PC-3 (cell line): ENCODE results near the gene ZNF559. TPM values are rescaled to one million over a fixed set of nuclear protein-coding genes. Genes with fewer than 3 reads are reported as not detected.

Experiments used
- ATAC-seq: fragments of 200-7000 bp; cut with Tn5 transposase; 2 replicates; pipeline ENCODE4 v1.9.1; 2020; ENCODE audit warnings: mild to moderate bottlenecking, moderate library complexity
- BruUV-seq: library from RNA; stranded (reverse); fragments of 400-500 nt; replicated peaks from 2 replicates; lab custom pipeline; 2021; lab: Mats Ljungman, UMichigan
- CTCF ChIA-PET: fragments of 300-600 bp; sonication (Branson Sonifier 250); formaldehyde crosslinking; loops from one replicate; lab custom pipeline; 2022; ENCODE audit warnings: antibody characterized with exemption; lab: Charles Lee
- POLR2A ChIA-PET: fragments of 300-600 bp; sonication (Branson Sonifier 250); formaldehyde crosslinking; loops from one replicate; lab custom pipeline; 2022; ENCODE audit warnings: antibody characterized with exemption; ENCODE audit not compliant: unreplicated experiment; lab: Charles Lee
- DNase-seq: peaks from one replicate; pipeline ENCODE4 v3.0.0-alpha.2; 2015
- H2AFZ ChIP-seq: fragments of 300-600 bp; sonication (generic); 2 replicates; pipeline ENCODE4 v1.6.0; 2016; ENCODE audit warnings: antibody characterized with exemption, low read length
- H3F3A ChIP-seq: fragments of 300-600 bp; sonication (generic); one replicate; pipeline ENCODE4 v1.6.0; 2017; ENCODE audit warnings: antibody characterized with exemption, low read length, control low read depth, mild to moderate bottlenecking; ENCODE audit not compliant: unreplicated experiment
- H3K27ac ChIP-seq: fragments of 300-600 bp; sonication (generic); 2 replicates; pipeline ENCODE4 v1.5.1; 2016; ENCODE audit warnings: mild to moderate bottlenecking, low read length
- H3K27me3 ChIP-seq: fragments of 300-600 bp; sonication (generic); 2 replicates; pipeline ENCODE4 v1.6.1; 2016; ENCODE audit warnings: low read length, mixed read lengths
- H3K36me3 ChIP-seq: fragments of 300-600 bp; sonication (generic); 2 replicates; pipeline ENCODE4 v1.6.1; 2016; ENCODE audit warnings: low read depth, mixed run types, low read length, mixed read lengths
- H3K4me1 ChIP-seq: fragments of 300-600 bp; sonication (generic); 2 replicates; pipeline ENCODE4 v1.5.1; 2016; ENCODE audit warnings: low read length; ENCODE audit not compliant: insufficient read depth
- H3K4me2 ChIP-seq: fragments of 300-600 bp; sonication (generic); 2 replicates; pipeline ENCODE4 v1.6.0; 2016; ENCODE audit warnings: low read length
- H3K4me3 ChIP-seq: fragments of 300-600 bp; sonication (generic); 2 replicates; pipeline ENCODE4 v1.5.1; 2016; ENCODE audit warnings: mild to moderate bottlenecking, low read length, mixed read lengths
- H3K79me2 ChIP-seq: fragments of 300-600 bp; sonication (generic); 2 replicates; pipeline ENCODE4 v1.6.1; 2017; ENCODE audit warnings: low read length, mixed read lengths
- H3K9ac ChIP-seq: fragments of 300-600 bp; sonication (generic); 2 replicates; pipeline ENCODE4 v1.6.0; 2016; ENCODE audit warnings: mild to moderate bottlenecking, low read length
- H3K9me2 ChIP-seq: fragments of 300-600 bp; sonication (generic); replicated peaks from 2 replicates; pipeline ENCODE4 v1.6.1; 2016; ENCODE audit warnings: mixed run types, low read length, mixed read lengths
- H3K9me3 ChIP-seq: fragments of 300-600 bp; sonication (generic); 2 replicates; pipeline ENCODE4 v1.6.1; 2016; ENCODE audit warnings: low read length, mixed read lengths
- H4K20me1 ChIP-seq: fragments of 300-600 bp; sonication (generic); 2 replicates; pipeline ENCODE4 v1.6.1; 2016; ENCODE audit warnings: low read length, mixed read lengths
- EZH2 ChIP-seq: fragments of 300-600 bp; sonication (generic); IDR thresholded peaks from one replicate; pipeline ENCODE4 v1.6.1; 2017; ENCODE audit warnings: antibody characterized with exemption, mild to moderate bottlenecking, low read length; ENCODE audit not compliant: unreplicated experiment
- EZH2phosphoT487 ChIP-seq: fragments of 300-600 bp; sonication (generic); IDR thresholded peaks from 2 replicates; pipeline ENCODE4 v1.6.1; 2018; ENCODE audit warnings: mild to moderate bottlenecking, antibody characterized with exemption, low read length, borderline replicate concordance
- intact Hi-C: fragments of 100-400 bp; cut with micrococcal nuclease; formaldehyde crosslinking; loops from 2 replicates; pipeline ENCODE4 v1.9.0; 2023
- total RNA-seq: library from RNA; depleted of rRNA; stranded (reverse); fragments of >200 nt; gene quantifications from 2 replicates; pipeline ENCODE4 v1.2.3, GENCODE V29; 2014
- TF ChIP-seq, protein P1 (sequence below): fragments of 300-600 bp; sonication (generic); conservative IDR thresholded peaks from 2 replicates; pipeline ENCODE4 v1.5.1; 2017; ENCODE audit warnings: antibody characterized with exemption, low read depth, mild to moderate bottlenecking, low read length

Gene ZNF559
- total RNA-seq, 1 experiment from 2014 or later = 13.1 TPM

DNA sequence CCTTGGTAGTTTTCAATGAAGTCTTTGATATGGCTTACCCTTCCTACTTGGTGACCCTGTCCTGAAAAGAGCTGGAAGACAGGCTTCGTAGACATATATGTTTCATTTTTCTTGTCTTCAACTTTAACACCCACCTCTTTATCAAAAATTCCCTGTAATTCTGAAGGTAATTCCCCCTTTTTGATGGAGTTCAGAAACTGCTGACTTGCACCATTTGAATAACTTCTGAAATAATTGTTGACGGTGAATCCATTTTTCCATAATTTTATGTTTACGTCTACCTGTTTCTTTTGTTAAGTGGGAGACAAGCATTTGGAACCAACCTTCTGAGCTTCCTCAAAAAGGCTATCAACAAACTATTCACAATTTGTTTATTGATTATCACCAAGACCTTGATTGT, 24.3 kb downstream of the ZNF559 start:
- H3K27me3 ChIP-seq = no peaks in the 10 kb centered on the region
- no peak for DNase-seq
- H4K20me1 ChIP-seq = no peaks in the 10 kb centered on the region
- no peaks in the 10 kb centered on the region for H3K4me1 ChIP-seq
- H3K27ac ChIP-seq = no peak overlapping the region
- ChIA-PET POLR2A (no interaction called here), CTCF (no interaction called here)
- no peak overlapping the region for H2AFZ ChIP-seq
- no peak for ATAC-seq
- no peak overlapping the region for H3K4me3 ChIP-seq
- no peak overlapping the region for H3K4me2 ChIP-seq
- H3K36me3 ChIP-seq = peaks cover 63% of the 10 kb centered on the region
- no peak overlapping the region for H3K9ac ChIP-seq
- intact Hi-C loops = no loop called here
- H3F3A ChIP-seq = no peaks in the 10 kb centered on the region
- H3K9me3 ChIP-seq = peaks cover 70% of the 10 kb centered on the region
- H3K9me2 ChIP-seq = no peaks in the 10 kb centered on the region
- BruUV-seq = no TSS peak
- no peak for TF ChIP-seq EZH2
- TF ChIP-seq EZH2phosphoT487 = no peak
- TF ChIP-seq, protein P1, sequence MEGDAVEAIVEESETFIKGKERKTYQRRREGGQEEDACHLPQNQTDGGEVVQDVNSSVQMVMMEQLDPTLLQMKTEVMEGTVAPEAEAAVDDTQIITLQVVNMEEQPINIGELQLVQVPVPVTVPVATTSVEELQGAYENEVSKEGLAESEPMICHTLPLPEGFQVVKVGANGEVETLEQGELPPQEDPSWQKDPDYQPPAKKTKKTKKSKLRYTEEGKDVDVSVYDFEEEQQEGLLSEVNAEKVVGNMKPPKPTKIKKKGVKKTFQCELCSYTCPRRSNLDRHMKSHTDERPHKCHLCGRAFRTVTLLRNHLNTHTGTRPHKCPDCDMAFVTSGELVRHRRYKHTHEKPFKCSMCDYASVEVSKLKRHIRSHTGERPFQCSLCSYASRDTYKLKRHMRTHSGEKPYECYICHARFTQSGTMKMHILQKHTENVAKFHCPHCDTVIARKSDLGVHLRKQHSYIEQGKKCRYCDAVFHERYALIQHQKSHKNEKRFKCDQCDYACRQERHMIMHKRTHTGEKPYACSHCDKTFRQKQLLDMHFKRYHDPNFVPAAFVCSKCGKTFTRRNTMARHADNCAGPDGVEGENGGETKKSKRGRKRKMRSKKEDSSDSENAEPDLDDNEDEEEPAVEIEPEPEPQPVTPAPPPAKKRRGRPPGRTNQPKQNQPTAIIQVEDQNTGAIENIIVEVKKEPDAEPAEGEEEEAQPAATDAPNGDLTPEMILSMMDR = no peak
- no peaks in the 10 kb centered on the region for H3K79me2 ChIP-seq

DNA sequence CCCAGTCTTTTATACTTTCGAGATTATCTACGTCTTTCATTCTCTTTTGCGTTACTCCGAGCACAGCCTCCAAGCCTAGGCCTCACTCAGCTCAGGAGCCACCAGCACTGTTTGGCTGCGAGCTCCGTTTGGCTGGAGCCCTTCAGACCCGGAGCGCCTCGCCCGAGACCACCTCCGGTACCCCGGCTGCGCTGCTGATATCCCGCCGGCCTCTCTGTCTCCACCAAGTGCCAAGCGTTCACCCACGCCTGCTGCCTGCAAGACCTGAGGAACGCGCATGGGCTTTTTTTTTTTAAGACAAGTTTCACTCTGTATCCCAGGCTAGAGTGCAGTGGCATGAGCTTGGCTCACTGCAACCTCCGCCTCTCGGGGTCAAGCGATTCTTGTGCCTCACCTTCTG, 24.7 kb downstream of the ZNF559 start:
- Histone ChIP-seq H3K27me3 (no peaks in the 10 kb centered on the region), H3K4me3 (no peak overlapping the region), H3K9me2 (no peaks in the 10 kb centered on the region), H4K20me1 (no peaks in the 10 kb centered on the region), H3K36me3 (peaks cover 59% of the 10 kb centered on the region), H3K27ac (no peak overlapping the region), H3K9me3 (peaks cover 66% of the 10 kb centered on the region), H3F3A (no peaks in the 10 kb centered on the region), H3K9ac (no peak overlapping the region), H3K4me1 (no peaks in the 10 kb centered on the region), H2AFZ (no peak overlapping the region), H3K79me2 (no peaks in the 10 kb centered on the region), H3K4me2 (no peak overlapping the region)
- intact Hi-C loops = no loop called here
- BruUV-seq = no TSS peak
- TF ChIP-seq, protein P1 = no peak
- TF ChIP-seq EZH2phosphoT487 = no peak
- ChIA-PET POLR2A (no interaction called here), CTCF (no interaction called here)
- DNase-seq (no peak), ATAC-seq (no peak)

DNA sequence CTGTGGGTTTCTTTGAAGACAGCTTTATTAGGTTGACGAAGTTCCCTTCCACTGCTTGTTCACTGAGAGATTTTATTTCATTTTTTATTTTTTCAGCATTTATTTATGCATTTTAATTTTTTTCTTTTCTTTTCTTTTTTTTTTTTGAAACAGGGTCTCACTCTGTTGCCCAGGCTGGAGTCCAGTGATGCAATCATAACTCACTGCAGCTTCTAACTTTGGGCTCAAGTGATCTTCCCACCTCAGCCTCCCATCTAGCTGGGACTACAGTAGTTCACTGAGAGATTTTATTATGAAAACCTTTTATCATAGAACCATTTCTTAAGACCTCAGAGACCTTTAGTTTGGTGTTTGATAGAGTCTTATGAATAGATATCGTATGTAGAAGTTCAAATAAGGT, 28.5 kb downstream of the ZNF559 start:
- intact Hi-C loops = no loop called here
- ATAC-seq (no peak), DNase-seq (no peak)
- no peaks in the 10 kb centered on the region for H3K27me3 ChIP-seq
- TF ChIP-seq EZH2phosphoT487 = no peak
- TF ChIP-seq, protein P1 = no peak
- TF ChIP-seq EZH2 = no peak
- CTCF ChIA-PET = no interaction called here
- no peak overlapping the region for H3K27ac ChIP-seq
- H4K20me1 ChIP-seq = no peaks in the 10 kb centered on the region
- peaks cover 42% of the 10 kb centered on the region for H3K36me3 ChIP-seq
- H3K4me1 ChIP-seq = no peaks in the 10 kb centered on the region
- H3K4me3 ChIP-seq = no peak overlapping the region
- no peaks in the 10 kb centered on the region for H3K9me2 ChIP-seq
- no peaks in the 10 kb centered on the region for H3F3A ChIP-seq
- H2AFZ ChIP-seq = no peak overlapping the region
- POLR2A ChIA-PET = no interaction called here
- no peak overlapping the region for H3K9ac ChIP-seq
- BruUV-seq = no TSS peak
- no peak overlapping the region for H3K4me2 ChIP-seq
- H3K79me2 ChIP-seq = no peaks in the 10 kb centered on the region
- H3K9me3 ChIP-seq = peaks cover 58% of the 10 kb centered on the region
